Activated T-helper 17 cell treated with anti-CD3 and anti-CD28 coated beads, Interleukin-2, amount 50 U/mL, for 72 hours (primary cell): ENCODE results near the gene RPP40. TPM values are rescaled to one million over a fixed set of nuclear protein-coding genes. Genes with fewer than 3 reads are reported as not detected.

Experiments used
- ATAC-seq: fragments of 150-1000 bp; cut with Tn5 transposase; replicated peaks from 2 replicates; pipeline ENCODE4 v1.10.0; 2021; ENCODE audit warnings: mild to moderate bottlenecking, moderate library complexity
- H3K27ac Mint-ChIP-seq: one replicate; pipeline ENCODE4 v1.8.0; 2022; ENCODE audit warnings: mixed read lengths
- H3K27me3 Mint-ChIP-seq: one replicate; pipeline ENCODE4 v1.8.0; 2022; ENCODE audit warnings: mixed read lengths
- H3K36me3 Mint-ChIP-seq: one replicate; pipeline ENCODE4 v1.8.0; 2022; ENCODE audit warnings: low read depth, mild to moderate bottlenecking, mixed read lengths
- H3K4me1 Mint-ChIP-seq: one replicate; pipeline ENCODE4 v1.8.0; 2022; ENCODE audit warnings: mixed read lengths
- H3K4me3 Mint-ChIP-seq: one replicate; pipeline ENCODE4 v1.8.0; 2022; ENCODE audit warnings: mild to moderate bottlenecking, mixed read lengths
- H3K9me3 Mint-ChIP-seq: one replicate; pipeline ENCODE4 v1.8.0; 2022; ENCODE audit warnings: mixed read lengths
- total RNA-seq, 2 donors: library from RNA; stranded (reverse); gene quantifications; one replicate each; pipeline ENCODE4 v1.2.3, GENCODE V29; 2022

The RPP40 gene
- total RNA-seq, 2 donors from 2014 or later = 8.0 to 19.4 TPM

- Mint-ChIP-seq H3K4me3 (no peak overlapping the region), H3K36me3 (peaks cover 67% of the 10 kb centered on the region), H3K27me3 (no peaks in the 10 kb centered on the region), H3K27ac (no peak overlapping the region), H3K4me1 (no peaks in the 10 kb centered on the region), H3K9me3 (no peaks in the 10 kb centered on the region)
- ATAC-seq = no peak
Measured at GRCh38 chr6:4999586-4999985, 4.3 kb downstream of the RPP40 start.

GRCh38 chr6:4997862-4998261 is 6.0 kb downstream of the RPP40 start:
- no peaks in the 10 kb centered on the region for H3K27me3 Mint-ChIP-seq
- no peak overlapping the region for H3K27ac Mint-ChIP-seq
- ATAC-seq = no peak
- H3K9me3 Mint-ChIP-seq = no peaks in the 10 kb centered on the region
- H3K4me1 Mint-ChIP-seq = no peaks in the 10 kb centered on the region
- peaks cover 77% of the 10 kb centered on the region for H3K36me3 Mint-ChIP-seq
- no peak overlapping the region for H3K4me3 Mint-ChIP-seq

- Mint-ChIP-seq H3K9me3 (no peaks in the 10 kb centered on the region), H3K27ac (no peak overlapping the region), H3K4me3 (no peak overlapping the region), H3K27me3 (no peaks in the 10 kb centered on the region), H3K4me1 (no peaks in the 10 kb centered on the region), H3K36me3 (peaks cover 78% of the 10 kb centered on the region)
- ATAC-seq = no peak
Measured at GRCh38 chr6:4994741-4995140, 9.1 kb downstream of the RPP40 start.

- Mint-ChIP-seq H3K4me1 (no peaks in the 10 kb centered on the region), H3K27ac (no peak overlapping the region), H3K9me3 (no peaks in the 10 kb centered on the region), H3K27me3 (peaks cover 4% of the 10 kb centered on the region), H3K4me3 (no peak overlapping the region), H3K36me3 (peaks cover 13% of the 10 kb centered on the region)
- ATAC-seq = no peak
Measured at GRCh38 chr6:4987432-4987831, 16.4 kb downstream of the RPP40 start.

GRCh38 chr6:4986999-4987398 is 16.8 kb downstream of the RPP40 start:
- H3K36me3 Mint-ChIP-seq = peaks cover 12% of the 10 kb centered on the region
- no peak overlapping the region for H3K4me3 Mint-ChIP-seq
- no peak for ATAC-seq
- H3K27ac Mint-ChIP-seq = no peak overlapping the region
- no peaks in the 10 kb centered on the region for H3K9me3 Mint-ChIP-seq
- H3K27me3 Mint-ChIP-seq = peaks cover 4% of the 10 kb centered on the region
- H3K4me1 Mint-ChIP-seq = no peaks in the 10 kb centered on the region

- peaks cover 4% of the 10 kb centered on the region for H3K27me3 Mint-ChIP-seq
- no peaks in the 10 kb centered on the region for H3K4me1 Mint-ChIP-seq
- no peak overlapping the region for H3K4me3 Mint-ChIP-seq
- peaks cover 5% of the 10 kb centered on the region for H3K9me3 Mint-ChIP-seq
- no peak overlapping the region for H3K27ac Mint-ChIP-seq
- no peaks in the 10 kb centered on the region for H3K36me3 Mint-ChIP-seq
- no peak for ATAC-seq
Measured at GRCh38 chr6:4983322-4983721, 20.5 kb downstream of the RPP40 start.

- H3K9me3 Mint-ChIP-seq = peaks cover 9% of the 10 kb centered on the region
- no peaks in the 10 kb centered on the region for H3K4me1 Mint-ChIP-seq
- no peak overlapping the region for H3K4me3 Mint-ChIP-seq
- H3K27ac Mint-ChIP-seq = no peak overlapping the region
- peaks cover 12% of the 10 kb centered on the region for H3K27me3 Mint-ChIP-seq
- no peak for ATAC-seq
- H3K36me3 Mint-ChIP-seq = no peaks in the 10 kb centered on the region
Measured at GRCh38 chr6:4981761-4982160, 22.1 kb downstream of the RPP40 start.

GRCh38 chr6:4979426-4979825 is 24.4 kb downstream of the RPP40 start:
- peaks cover 14% of the 10 kb centered on the region for H3K9me3 Mint-ChIP-seq
- no peak overlapping the region for H3K27ac Mint-ChIP-seq
- H3K27me3 Mint-ChIP-seq = peaks cover 14% of the 10 kb centered on the region
- H3K36me3 Mint-ChIP-seq = no peaks in the 10 kb centered on the region
- no peak for ATAC-seq
- no peaks in the 10 kb centered on the region for H3K4me1 Mint-ChIP-seq
- no peak overlapping the region for H3K4me3 Mint-ChIP-seq

GRCh38 chr6:4977468-4977867 is 26.4 kb downstream of the RPP40 start:
- Mint-ChIP-seq H3K27me3 (peaks cover 14% of the 10 kb centered on the region), H3K9me3 (peaks cover 14% of the 10 kb centered on the region), H3K36me3 (no peaks in the 10 kb centered on the region), H3K4me1 (no peaks in the 10 kb centered on the region), H3K4me3 (no peak overlapping the region), H3K27ac (no peak overlapping the region)
- ATAC-seq = no peak

GRCh38 chr6:4975506-4975905 is 28.3 kb downstream of the RPP40 start:
- no peak overlapping the region for H3K4me3 Mint-ChIP-seq
- no peaks in the 10 kb centered on the region for H3K4me1 Mint-ChIP-seq
- ATAC-seq = no peak
- H3K9me3 Mint-ChIP-seq = peaks cover 14% of the 10 kb centered on the region
- no peak overlapping the region for H3K27ac Mint-ChIP-seq
- H3K36me3 Mint-ChIP-seq = no peaks in the 10 kb centered on the region
- peaks cover 14% of the 10 kb centered on the region for H3K27me3 Mint-ChIP-seq

- ATAC-seq = no peak
- Mint-ChIP-seq H3K36me3 (no peaks in the 10 kb centered on the region), H3K4me3 (no peak overlapping the region), H3K27ac (no peak overlapping the region), H3K27me3 (peaks cover 14% of the 10 kb centered on the region), H3K9me3 (peaks cover 14% of the 10 kb centered on the region), H3K4me1 (no peaks in the 10 kb centered on the region)
Measured at GRCh38 chr6:4974962-4975361, 28.9 kb downstream of the RPP40 start.

GRCh38 chr6:4973982-4974745 is 29.7 kb downstream of the RPP40 start:
- no peak overlapping the region for H3K27ac Mint-ChIP-seq
- peaks cover 9% of the 10 kb centered on the region for H3K9me3 Mint-ChIP-seq
- H3K27me3 Mint-ChIP-seq = peaks cover 14% of the 10 kb centered on the region
- no peak for ATAC-seq
- H3K4me3 Mint-ChIP-seq = no peak overlapping the region
- no peaks in the 10 kb centered on the region for H3K36me3 Mint-ChIP-seq
- no peaks in the 10 kb centered on the region for H3K4me1 Mint-ChIP-seq

GRCh38 chr6:4973415-4973814 is 30.4 kb downstream of the RPP40 start:
- H3K36me3 Mint-ChIP-seq = no peaks in the 10 kb centered on the region
- peaks cover 14% of the 10 kb centered on the region for H3K27me3 Mint-ChIP-seq
- no peak overlapping the region for H3K4me3 Mint-ChIP-seq
- H3K9me3 Mint-ChIP-seq = peaks cover 9% of the 10 kb centered on the region
- ATAC-seq = no peak
- H3K4me1 Mint-ChIP-seq = no peaks in the 10 kb centered on the region
- no peak overlapping the region for H3K27ac Mint-ChIP-seq

- no peaks in the 10 kb centered on the region for H3K4me1 Mint-ChIP-seq
- H3K9me3 Mint-ChIP-seq = peaks cover 9% of the 10 kb centered on the region
- peaks cover 10% of the 10 kb centered on the region for H3K27me3 Mint-ChIP-seq
- no peak overlapping the region for H3K4me3 Mint-ChIP-seq
- H3K27ac Mint-ChIP-seq = no peak overlapping the region
- ATAC-seq = no peak
- no peaks in the 10 kb centered on the region for H3K36me3 Mint-ChIP-seq
Measured at GRCh38 chr6:4972438-4972837, 31.4 kb downstream of the RPP40 start.

GRCh38 chr6:4971851-4972250 is 32.0 kb downstream of the RPP40 start:
- Mint-ChIP-seq H3K27ac (no peak overlapping the region), H3K4me3 (no peak overlapping the region)
- ATAC-seq = no peak

More at GRCh38 chr6:4971851-4972250, 32.0 kb downstream of the RPP40 start:
- peaks cover 6% of the 10 kb centered on the region for H3K9me3 Mint-ChIP-seq
- H3K4me1 Mint-ChIP-seq = no peaks in the 10 kb centered on the region
- H3K36me3 Mint-ChIP-seq = no peaks in the 10 kb centered on the region
- H3K27me3 Mint-ChIP-seq = peaks cover 6% of the 10 kb centered on the region
